HG03175 (cell line): ENCODE measurements around the gene SHISA8.

Experiments
- ATAC-seq: cut with Tn5 transposase; IDR thresholded peaks from one replicate; pipeline ENCODE4 v1.9.1; 2021; ENCODE audit warnings: mild to moderate bottlenecking, moderate library complexity; ENCODE audit not compliant: unreplicated experiment

SHISA8 gene

DNA sequence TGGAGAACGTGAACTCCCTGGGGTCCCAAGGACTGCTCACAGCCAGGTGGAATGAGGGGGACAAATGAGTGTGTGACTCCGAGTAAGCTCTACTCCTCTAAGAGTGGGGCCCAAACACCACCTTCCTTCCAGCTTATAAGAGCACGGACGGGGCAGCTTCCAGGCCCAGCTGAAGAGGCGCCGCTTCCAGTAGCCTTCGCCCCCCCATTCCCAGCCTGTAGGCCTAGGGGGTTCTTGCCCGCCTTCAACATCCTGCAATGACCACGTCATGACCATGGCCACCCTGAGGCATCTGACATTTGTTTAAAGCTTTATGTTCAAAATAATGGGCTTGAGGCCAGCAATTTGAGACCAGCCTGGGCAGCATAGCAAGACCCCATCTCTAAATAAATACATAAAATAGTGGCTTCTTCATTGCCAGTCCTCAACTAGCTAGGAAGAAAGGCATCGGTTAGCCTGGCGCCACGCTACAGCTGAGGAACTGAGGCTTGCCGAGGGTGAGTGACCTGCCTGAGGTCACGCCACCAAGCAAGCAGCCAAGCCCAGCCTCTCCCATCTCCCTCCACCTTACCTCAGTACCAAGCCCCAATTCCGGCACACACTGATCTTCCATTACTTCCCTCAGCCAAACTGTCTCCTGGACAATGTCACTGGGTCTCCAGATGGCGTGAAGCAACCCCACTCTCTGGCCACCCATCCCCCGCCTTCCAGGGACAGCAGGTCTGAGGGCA is 19.6 kb upstream of the SHISA8 start:
- ATAC-seq, result no peak

- no peak for ATAC-seq
Observed at GRCh38 chr22:41933411-41934177, 18.7 kb upstream of the SHISA8 start.

- ATAC-seq, result no peak
Observed at GRCh38 chr22:41932353-41932752, 17.5 kb upstream of the SHISA8 start.

GRCh38 chr22:41931701-41932269 is 16.9 kb upstream of the SHISA8 start:
- no peak for ATAC-seq

DNA sequence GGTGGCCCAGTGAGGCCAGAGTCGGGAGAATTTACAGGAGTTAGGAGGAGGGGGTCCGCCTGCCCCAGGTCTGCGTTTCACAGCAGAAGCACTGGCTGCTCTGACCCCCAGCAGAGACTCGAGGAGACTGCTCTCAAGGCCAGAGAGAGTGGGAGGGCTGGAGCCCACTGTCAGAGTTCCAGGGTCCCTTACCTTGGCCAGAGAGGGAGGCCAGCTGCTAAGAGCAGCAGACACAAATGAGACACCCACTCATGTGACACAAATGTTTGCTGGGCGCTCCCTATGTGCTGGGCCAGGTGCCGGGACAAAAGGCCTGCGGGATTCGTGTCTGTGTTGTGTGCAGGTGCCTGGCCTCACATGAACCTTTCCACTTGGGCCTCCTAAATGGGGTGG is 14.5 kb upstream of the SHISA8 start:
- ATAC-seq, result no peak

- no peak for ATAC-seq
Observed at GRCh38 chr22:41928593-41929417, 13.9 kb upstream of the SHISA8 start.

DNA sequence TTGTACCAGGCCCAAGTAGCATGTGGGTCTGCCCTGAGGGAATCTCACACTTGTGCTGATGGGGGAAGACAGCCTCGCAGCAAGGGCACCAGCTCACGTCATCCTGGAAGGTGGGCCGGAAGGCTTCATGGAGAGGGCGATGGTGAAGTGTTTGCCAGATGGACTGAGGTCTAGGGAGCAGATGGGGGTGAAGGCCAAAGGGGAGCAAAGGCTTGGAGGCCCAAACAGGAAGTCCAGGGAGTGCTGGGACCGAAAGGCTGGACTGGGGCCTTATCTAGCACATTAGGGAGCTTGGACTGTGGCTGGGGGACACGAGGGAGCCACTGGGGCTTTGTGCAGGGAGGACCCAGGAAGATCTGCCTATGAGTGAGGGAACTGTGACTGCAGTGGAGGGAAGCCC is 12.9 kb upstream of the SHISA8 start:
- ATAC-seq, result no peak

DNA sequence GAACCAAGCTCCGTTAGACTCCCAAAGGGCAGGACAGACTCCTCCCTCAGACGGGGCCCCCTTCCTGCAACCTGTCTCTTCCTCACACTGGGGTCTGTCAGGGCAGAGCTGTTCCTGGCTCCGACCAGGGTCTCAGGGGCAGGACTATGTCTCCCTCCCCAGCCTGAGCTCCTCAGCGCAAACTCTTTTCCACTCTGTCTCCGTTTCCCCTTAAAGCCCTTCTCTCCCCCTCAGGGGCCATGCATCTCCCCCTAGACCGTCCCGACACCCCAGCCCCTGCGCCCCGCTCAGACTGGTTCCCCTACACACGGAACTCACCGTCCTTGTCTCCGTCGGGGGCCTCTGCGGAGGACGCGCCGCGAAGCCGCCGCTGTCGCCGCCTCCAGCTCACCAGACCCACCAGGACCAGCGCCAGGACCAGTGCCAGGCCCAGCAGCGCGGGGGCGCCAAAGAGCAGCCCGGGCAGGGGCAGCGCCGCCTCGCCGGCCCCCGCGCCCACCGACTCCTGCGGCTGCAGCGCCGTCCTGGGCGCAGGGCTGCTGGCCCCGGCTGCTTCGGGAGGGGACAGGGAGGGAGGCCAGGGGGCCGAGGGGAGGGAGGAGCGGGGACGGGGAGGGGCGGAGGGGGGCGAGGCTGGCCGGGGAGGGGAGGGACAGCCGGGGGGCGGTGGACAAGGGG is 11.0 kb upstream of the SHISA8 start:
- peak; percentile 43 for ATAC-seq

DNA sequence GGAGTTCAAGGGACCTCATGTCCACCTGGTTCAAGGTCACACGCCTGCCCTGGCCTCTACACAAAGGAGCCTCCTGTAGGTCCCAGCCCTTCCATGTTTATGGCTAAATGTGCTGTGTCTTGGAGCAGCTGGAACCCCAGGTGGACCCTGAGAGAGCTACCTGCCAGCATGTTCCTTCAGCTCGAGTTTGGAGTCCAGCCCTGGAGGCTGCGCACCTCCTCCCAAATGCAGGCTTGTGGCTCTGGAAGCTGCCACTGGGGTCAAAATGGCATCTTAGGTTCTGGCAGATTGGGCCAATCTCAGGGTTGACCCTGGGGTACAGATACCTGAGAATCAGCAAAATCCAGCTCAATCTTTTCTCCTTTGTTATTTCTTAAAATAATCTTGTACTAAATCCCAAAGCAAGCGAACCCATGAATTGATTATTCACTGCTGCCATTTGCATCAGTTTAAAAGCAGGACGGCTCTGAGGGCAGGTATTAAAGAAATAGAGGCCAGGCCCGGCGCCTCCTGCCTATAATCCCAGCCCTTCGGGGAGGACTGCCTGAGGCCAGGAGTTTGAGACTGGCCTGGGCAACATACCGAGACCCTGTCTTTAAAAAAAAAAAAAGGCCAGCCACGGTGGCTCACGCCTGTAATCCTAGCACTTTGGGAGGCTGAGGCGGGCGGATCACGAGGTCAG is 8.9 kb upstream of the SHISA8 start:
- no peak for ATAC-seq

DNA sequence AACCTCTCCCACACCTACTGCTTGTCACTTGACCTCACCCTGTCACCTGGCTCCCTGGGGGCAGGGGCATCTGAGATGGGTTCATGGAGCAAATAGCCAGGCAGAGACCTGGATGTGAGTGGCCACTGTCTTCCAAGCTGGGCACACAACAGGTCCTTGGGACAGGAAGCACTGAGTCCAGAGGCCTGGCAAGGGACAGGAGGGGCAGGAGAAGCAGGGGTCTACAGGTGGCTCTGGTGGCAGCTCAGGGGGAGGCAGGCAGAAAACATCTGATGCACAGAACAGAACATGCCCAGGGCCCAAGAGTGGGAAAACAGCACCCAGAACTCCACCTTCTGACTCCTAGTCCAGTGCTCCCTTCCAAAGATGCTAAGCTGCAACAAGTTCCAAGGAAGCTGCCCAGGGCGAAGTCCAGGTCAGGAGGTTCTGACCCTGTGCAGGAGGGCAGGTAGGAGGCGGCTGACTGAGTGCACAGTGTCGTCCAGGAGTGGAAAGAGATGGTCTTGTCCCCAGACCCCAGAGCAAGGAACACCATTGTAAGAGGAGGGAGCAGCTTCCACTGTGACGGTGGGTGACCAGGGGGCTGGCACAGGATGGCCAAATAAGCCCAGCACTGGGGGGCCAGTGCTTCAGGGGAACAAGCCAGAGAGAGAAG is 8.2 kb upstream of the SHISA8 start:
- no peak for ATAC-seq

- no peak for ATAC-seq
Observed at GRCh38 chr22:41922328-41922727, 7.5 kb upstream of the SHISA8 start.

GRCh38 chr22:41920271-41920976 is 5.5 kb upstream of the SHISA8 start:
- ATAC-seq, result peak; percentile 26

GRCh38 chr22:41919357-41920224 is 4.7 kb upstream of the SHISA8 start:
- peak; percentile 52 for ATAC-seq

DNA sequence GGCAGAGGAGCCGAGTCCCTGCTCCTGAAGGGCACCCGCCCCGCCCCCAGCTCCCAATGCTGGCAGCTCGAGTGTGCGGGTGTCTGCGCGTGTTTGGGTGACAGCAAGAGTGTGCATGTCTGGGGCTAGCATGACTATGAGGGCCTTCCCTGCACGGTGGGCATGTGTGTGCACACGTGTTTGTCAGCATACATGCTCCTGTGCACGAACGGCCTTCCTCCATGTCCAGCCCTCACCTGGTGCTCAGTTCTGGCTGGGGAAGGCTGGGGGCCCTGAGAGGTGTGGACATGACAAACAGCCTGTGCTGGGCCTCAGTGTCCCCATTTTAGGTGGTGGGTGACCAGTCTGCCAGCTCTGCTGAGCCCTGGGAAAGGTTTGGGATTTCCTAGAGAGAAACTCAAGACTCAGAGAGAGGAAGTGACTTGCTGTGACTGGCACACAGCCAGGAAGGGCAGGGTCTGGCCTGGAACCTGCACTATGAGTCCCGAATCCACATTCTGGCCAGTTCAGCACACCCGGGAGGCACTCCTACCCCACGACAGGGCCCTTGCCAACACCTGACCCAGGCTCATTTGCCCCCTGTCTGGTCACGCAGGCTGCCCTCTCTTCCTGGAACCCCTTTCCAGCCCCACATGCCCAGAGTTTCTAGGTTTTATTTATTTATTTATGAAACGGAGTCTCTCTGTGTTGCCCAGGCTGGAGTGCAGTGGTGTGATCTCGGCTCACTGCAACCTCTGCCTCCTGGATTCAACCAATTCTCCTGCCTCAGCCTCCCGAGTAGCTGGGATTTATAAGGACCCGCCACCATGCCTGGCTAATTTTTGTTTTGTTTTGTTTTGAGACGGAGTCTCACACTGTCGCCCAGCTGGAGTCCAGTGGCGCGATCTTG is 3.3 kb upstream of the SHISA8 start:
- ATAC-seq, result no peak

DNA sequence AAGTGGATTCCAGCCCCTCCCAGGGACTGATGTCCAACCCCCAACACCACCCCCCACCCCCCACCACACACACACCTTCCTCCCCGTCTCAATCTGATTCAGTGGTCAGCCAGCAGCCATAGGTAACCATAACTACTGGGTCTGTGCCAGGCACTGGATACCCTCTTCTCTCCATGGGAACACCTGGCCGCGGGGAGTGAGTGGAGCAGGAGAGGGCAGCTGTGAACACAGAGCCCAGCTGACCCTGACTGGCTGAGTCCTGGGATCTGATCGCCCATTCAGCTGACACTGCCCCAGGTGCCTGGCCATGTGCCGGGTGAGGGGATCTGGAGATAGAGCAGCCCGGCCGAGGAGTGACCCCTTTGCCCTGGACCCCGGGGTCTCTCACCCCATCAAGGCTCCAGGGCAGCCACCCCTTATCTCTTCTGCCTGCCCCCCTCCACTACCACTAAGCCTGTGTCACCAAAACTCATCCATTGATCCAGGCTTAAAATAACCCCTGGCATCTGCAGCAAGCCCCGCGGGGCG is 2.6 kb upstream of the SHISA8 start:
- no peak for ATAC-seq

- no peak for ATAC-seq
Observed at GRCh38 chr22:41916745-41917358, 2.0 kb upstream of the SHISA8 start.
